Nephron progenitor cell (in vitro differentiated cells): Measurements from ENCODE around the gene MTMR10.

ENCODE experiments used
- DNase-seq: peaks from one replicate; pipeline ENCODE4 v3.0.0; 2021
- H3K27ac Mint-ChIP-seq: 2 replicates; pipeline ENCODE4 v1.8.0; 2021; ENCODE audit warnings: mild to moderate bottlenecking, moderate library complexity, mixed read lengths
- H3K27me3 Mint-ChIP-seq: 2 replicates; pipeline ENCODE4 v1.8.0; 2021; ENCODE audit warnings: mild to moderate bottlenecking, low read depth, mixed read lengths; ENCODE audit not compliant: poor library complexity
- H3K36me3 Mint-ChIP-seq: 2 replicates; pipeline ENCODE4 v1.8.0; 2021; ENCODE audit warnings: low read depth, mixed read lengths
- H3K4me1 Mint-ChIP-seq: 2 replicates; pipeline ENCODE4 v1.8.0; 2021; ENCODE audit warnings: mixed read lengths
- H3K4me3 Mint-ChIP-seq: 2 replicates; pipeline ENCODE4 v1.8.0; 2021; ENCODE audit warnings: mild to moderate bottlenecking, moderate library complexity, mixed read lengths
- H3K9me3 Mint-ChIP-seq: 2 replicates; pipeline ENCODE4 v1.8.0; 2021; ENCODE audit warnings: mild to moderate bottlenecking, moderate library complexity, mixed read lengths
- TF ChIP-seq, protein P1 (sequence below): fragments of 200-600 bp; sonication (generic); IDR thresholded peaks from 2 replicates; pipeline ENCODE4 v1.5.0; 2021; ENCODE audit warnings: antibody characterized with exemption

The MTMR10 gene

DNA sequence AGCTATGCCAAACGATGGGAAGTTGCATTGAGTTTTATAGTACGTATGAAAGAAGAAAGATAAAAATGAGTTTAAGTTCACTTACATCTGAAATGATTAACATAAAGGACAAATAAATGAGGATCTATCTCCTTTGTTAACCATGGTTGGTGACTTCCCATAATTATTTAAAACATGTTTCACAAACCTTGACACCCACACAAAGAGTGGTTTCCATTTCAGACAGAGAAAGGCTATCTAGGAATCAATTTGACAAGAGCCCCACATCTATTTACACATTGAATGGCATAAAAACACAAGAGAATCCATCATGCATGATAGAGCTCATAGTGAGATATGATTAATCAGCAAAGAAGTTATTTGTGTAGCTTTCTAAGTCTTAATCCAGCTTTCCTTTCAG lies 14.2 kb upstream of the MTMR10 start:
- TF ChIP-seq, protein P1, sequence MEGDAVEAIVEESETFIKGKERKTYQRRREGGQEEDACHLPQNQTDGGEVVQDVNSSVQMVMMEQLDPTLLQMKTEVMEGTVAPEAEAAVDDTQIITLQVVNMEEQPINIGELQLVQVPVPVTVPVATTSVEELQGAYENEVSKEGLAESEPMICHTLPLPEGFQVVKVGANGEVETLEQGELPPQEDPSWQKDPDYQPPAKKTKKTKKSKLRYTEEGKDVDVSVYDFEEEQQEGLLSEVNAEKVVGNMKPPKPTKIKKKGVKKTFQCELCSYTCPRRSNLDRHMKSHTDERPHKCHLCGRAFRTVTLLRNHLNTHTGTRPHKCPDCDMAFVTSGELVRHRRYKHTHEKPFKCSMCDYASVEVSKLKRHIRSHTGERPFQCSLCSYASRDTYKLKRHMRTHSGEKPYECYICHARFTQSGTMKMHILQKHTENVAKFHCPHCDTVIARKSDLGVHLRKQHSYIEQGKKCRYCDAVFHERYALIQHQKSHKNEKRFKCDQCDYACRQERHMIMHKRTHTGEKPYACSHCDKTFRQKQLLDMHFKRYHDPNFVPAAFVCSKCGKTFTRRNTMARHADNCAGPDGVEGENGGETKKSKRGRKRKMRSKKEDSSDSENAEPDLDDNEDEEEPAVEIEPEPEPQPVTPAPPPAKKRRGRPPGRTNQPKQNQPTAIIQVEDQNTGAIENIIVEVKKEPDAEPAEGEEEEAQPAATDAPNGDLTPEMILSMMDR = no peak
- H3K4me1 Mint-ChIP-seq = peaks cover 7% of the 10 kb centered on the region
- no peak for DNase-seq
- no peaks in the 10 kb centered on the region for H3K9me3 Mint-ChIP-seq
- no peaks in the 10 kb centered on the region for H3K36me3 Mint-ChIP-seq
- H3K27ac Mint-ChIP-seq = no peak overlapping the region
- no peak overlapping the region for H3K4me3 Mint-ChIP-seq
- H3K27me3 Mint-ChIP-seq = peaks cover 13% of the 10 kb centered on the region

DNA sequence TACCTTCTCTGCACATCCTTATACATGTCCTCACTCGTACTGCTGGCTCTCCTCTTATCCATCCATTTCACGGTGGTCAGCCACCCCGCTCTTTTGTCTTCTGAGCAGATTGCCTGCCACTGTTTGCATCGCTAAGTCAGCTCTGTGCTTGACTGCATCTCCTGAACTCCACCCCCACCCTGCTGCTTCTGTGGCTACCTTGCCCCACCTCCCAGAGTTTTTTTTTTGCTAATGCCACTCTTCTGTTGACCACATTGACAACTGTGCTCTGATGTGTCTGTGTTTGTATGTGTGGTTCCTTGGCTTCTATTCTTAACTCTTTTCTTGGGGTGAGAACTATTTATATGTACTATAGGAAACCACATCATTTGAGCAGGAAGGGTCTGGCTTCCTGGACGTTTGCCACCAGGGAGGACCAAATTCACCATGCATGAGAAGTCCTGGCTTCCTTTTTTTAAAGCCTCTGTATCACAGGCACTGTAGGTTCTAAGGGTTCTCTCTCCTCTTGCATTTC lies 12.8 kb upstream of the MTMR10 start:
- DNase-seq = peak; percentile 12
- Mint-ChIP-seq H3K9me3 (no peaks in the 10 kb centered on the region), H3K27me3 (peaks cover 13% of the 10 kb centered on the region), H3K4me1 (peaks cover 7% of the 10 kb centered on the region), H3K36me3 (no peaks in the 10 kb centered on the region), H3K4me3 (no peak overlapping the region), H3K27ac (no peak overlapping the region)
- TF ChIP-seq, protein P1 = no peak

DNA sequence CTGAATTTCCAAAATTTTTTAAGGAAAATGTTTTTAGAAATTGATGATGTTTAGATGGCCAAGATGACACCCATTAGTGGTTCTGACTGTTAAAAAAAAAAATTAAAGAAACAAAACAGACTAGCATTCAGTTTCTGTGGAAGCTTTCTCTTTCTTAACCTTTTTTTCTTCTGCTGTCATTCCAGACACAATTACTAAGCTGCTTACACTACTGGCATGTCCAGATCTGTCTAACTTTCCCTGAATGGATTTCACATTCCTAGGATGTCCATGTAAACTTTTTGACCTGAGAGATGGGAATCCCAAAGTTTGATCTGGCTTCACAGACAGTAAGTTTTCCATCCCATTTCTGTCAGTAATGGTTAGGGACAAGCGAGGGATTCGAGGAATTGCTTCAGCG lies 10.3 kb upstream of the MTMR10 start:
- Mint-ChIP-seq H3K36me3 (no peaks in the 10 kb centered on the region), H3K27me3 (peaks cover 10% of the 10 kb centered on the region), H3K4me1 (peaks cover 7% of the 10 kb centered on the region), H3K27ac (no peak overlapping the region), H3K4me3 (no peak overlapping the region), H3K9me3 (peaks cover 3% of the 10 kb centered on the region)
- TF ChIP-seq, protein P1 = no peak
- no peak for DNase-seq

DNA sequence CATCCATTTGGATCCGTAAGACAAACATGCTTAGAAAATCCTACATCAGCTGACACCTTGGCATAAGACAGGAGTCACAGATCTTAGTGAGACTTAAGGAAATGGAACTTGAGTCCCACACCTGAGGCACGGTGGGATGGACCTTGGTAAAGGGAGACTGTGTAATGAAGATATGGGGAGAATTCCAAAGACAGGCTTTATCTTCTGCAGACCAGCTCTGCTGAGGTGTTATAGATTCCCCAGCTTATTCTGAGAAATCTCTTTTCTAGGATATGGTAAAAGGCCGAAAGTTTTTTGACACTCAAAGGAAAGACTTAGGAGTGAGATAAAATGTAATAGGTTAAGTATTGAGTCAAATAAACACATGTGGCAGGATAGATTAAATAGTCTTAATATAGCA lies 8.3 kb upstream of the MTMR10 start:
- peaks cover 7% of the 10 kb centered on the region for H3K9me3 Mint-ChIP-seq
- peaks cover 7% of the 10 kb centered on the region for H3K4me1 Mint-ChIP-seq
- H3K27ac Mint-ChIP-seq = no peak overlapping the region
- H3K36me3 Mint-ChIP-seq = no peaks in the 10 kb centered on the region
- peaks cover 16% of the 10 kb centered on the region for H3K27me3 Mint-ChIP-seq
- TF ChIP-seq, protein P1 = no peak
- DNase-seq = no peak
- H3K4me3 Mint-ChIP-seq = no peak overlapping the region

DNA sequence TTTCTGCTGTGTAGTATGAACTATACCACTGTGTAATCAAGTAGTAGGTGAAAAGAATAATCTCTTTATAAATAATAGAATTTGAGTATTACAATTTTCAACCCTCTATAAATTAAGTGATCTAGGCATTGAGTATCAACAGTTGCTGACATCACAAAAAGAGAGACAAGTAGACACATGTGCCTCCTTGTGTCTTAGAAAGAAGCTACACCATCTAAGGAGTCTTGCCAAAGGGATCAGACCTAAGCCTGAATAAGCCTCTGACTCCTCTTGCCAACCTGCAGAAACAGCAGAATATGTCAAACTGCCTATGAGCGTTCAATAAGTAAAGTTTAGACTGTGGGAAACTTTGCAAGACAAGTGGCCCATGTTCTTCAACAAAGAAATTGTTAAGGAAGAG lies 5.8 kb upstream of the MTMR10 start:
- Mint-ChIP-seq H3K36me3 (no peaks in the 10 kb centered on the region), H3K9me3 (peaks cover 7% of the 10 kb centered on the region), H3K27me3 (peaks cover 13% of the 10 kb centered on the region), H3K4me1 (peaks cover 4% of the 10 kb centered on the region), H3K27ac (no peak overlapping the region), H3K4me3 (no peak overlapping the region)
- no peak for DNase-seq
- TF ChIP-seq, protein P1 = no peak

DNA sequence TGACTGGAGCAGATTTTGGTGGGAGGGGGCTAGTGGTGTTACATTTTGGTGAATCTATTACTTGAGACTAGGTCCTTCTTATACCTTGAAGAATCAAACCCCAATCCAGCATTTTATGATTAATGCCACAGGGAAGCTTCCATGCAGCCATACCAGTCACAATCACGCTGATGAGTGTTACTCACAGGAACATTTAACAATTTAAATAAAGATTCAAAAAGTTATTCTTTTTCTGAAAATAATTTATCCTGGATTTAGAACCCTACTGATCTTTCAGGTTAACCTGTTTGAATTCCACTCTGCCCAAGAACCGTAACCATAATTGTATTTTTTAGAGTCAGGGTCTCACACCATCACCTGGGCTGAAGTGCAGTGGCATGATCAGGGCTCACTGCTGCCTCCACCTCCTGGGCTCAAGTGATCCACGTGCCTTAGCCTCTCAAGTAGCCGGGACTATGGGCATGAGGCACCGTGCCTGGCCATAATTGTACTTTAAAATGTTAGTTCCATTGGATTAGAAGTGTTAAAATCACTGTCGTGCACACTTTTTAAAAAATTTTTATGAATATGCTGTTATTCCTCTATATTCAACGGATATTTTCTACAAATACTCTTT lies 929 bp upstream of the MTMR10 start:
- Mint-ChIP-seq H3K4me1 (peaks cover 29% of the 10 kb centered on the region), H3K27me3 (peaks cover 6% of the 10 kb centered on the region), H3K9me3 (peaks cover 5% of the 10 kb centered on the region), H3K27ac (peak overlapping the region; percentile 70), H3K36me3 (peaks cover 10% of the 10 kb centered on the region), H3K4me3 (peak overlapping the region; percentile 86)
- DNase-seq = no peak
- TF ChIP-seq, protein P1 = no peak
